Cardiac fibroblast (primary cell): ENCODE measurements around the gene FSTL5.

Experiments used
- DNase-seq, 2 donors: peaks; one replicate each; pipeline versions ENCODE4 v3.0.0 to v3.0.0-alpha.2; 2010; ENCODE audit warnings: low read depth in 2 of 2
- H3K4me3 ChIP-seq, 2 donors: replicated peaks in 1 of 2; 1 replicate in 1 of 2; 2 replicates in 1 of 2; pipeline ENCODE4 v1.5.1; 2011; ENCODE audit warnings: low read depth in 2 of 2, low read length in 2 of 2, mild to moderate bottlenecking in 2 of 2, moderate library complexity in 1 of 2
- CTCF ChIP-seq: IDR thresholded peaks from one replicate; pipeline ENCODE4 v1.5.1; 2011; ENCODE audit warnings: low read depth, mild to moderate bottlenecking, low read length, inconsistent platforms

FSTL5 gene

GRCh38 chr4:161883157-161883556, 280.6 kb downstream of the FSTL5 start:
- TF ChIP-seq CTCF = no peak
- no peak overlapping the region for H3K4me3 ChIP-seq
- no peak for DNase-seq

GRCh38 chr4:161881370-161881769, 282.4 kb downstream of the FSTL5 start:
- no peak for TF ChIP-seq CTCF
- DNase-seq = no peak
- no peak overlapping the region for H3K4me3 ChIP-seq

GRCh38 chr4:161869511-161869910, 294.3 kb downstream of the FSTL5 start:
- DNase-seq = no peak

GRCh38 chr4:161856711-161857326, 307.0 kb downstream of the FSTL5 start:
- no peak for DNase-seq
- no peak overlapping the region for H3K4me3 ChIP-seq
- TF ChIP-seq CTCF = no peak

More at GRCh38 chr4:161869511-161869910, 294.3 kb downstream of the FSTL5 start:
- TF ChIP-seq CTCF = no peak
- no peak overlapping the region for H3K4me3 ChIP-seq

- no peak overlapping the region for H3K4me3 ChIP-seq
- no peak for DNase-seq
- TF ChIP-seq CTCF = no peak
These were observed 313.2 kb downstream of the FSTL5 start for GRCh38 chr4:161850631-161851030.

- no peak for DNase-seq
These were observed 322.0 kb downstream of the FSTL5 start for GRCh38 chr4:161841759-161842158.

More at GRCh38 chr4:161841759-161842158, 322.0 kb downstream of the FSTL5 start:
- TF ChIP-seq CTCF = no peak
- no peak overlapping the region for H3K4me3 ChIP-seq
